Esophagus muscularis mucosa (tissue), 4 donors: ENCODE results near the gene PFKFB1.

Experiments used
- CTCF ChIP-seq, 3 experiments: fragments of 200-600 bp in 2 of 3; fragments of 450-650 bp in 1 of 3; sonication (generic) in 2 of 3; IDR thresholded peaks; one replicate each; pipeline ENCODE4 v1.5.1; 2017 to 2019; ENCODE audit warnings: antibody characterized with exemption in 3 of 3, mild to moderate bottlenecking in 2 of 3, moderate library complexity in 1 of 3
- EP300 ChIP-seq: sonication (generic); formaldehyde crosslinking; IDR thresholded peaks from one replicate; pipeline ENCODE4 v1.6.1; 2017; ENCODE audit warnings: antibody characterized with exemption
- POLR2AphosphoS5 ChIP-seq, 2 donors: sonication (generic); formaldehyde crosslinking; IDR thresholded peaks; one replicate each; pipeline ENCODE4 v1.6.1; 2017; ENCODE audit warnings: antibody characterized with exemption in 2 of 2

- TF ChIP-seq CTCF (IDR thresholded peaks at IDR 0.05) (no peak), EP300 (no peak), POLR2AphosphoS5 (IDR thresholded peaks at IDR 0.05) (no peak)
Measured at GRCh38 chrX:55039471-55039870, 45.5 kb upstream of the PFKFB1 start.
